Left ventricle myocardium inferior (tissue), 1 donor: Measurements from ENCODE around the gene INTS11. TPM values are rescaled to one million over a fixed set of nuclear protein-coding genes. Genes with fewer than 3 reads are reported as not detected.

Source experiments
- DNase-seq: peaks from one replicate; pipeline ENCODE4 v3.0.0-alpha.2; 2020
- H3K27ac ChIP-seq: fragments of 200-600 bp; replicated peaks from 2 replicates; pipeline ENCODE4 v1.8.0; 2021
- H3K27me3 ChIP-seq: fragments of 200-600 bp; 2 replicates; pipeline ENCODE4 v1.8.0; 2021; ENCODE audit warnings: low read depth
- H3K36me3 ChIP-seq: fragments of 200-600 bp; 2 replicates; pipeline ENCODE4 v1.8.0; 2021
- H3K4me1 ChIP-seq: fragments of 200-600 bp; 2 replicates; pipeline ENCODE4 v1.8.0; 2021
- H3K4me3 ChIP-seq: fragments of 200-600 bp; 2 replicates; pipeline ENCODE4 v1.8.0; 2021; ENCODE audit warnings: mild to moderate bottlenecking, moderate library complexity
- H3K9me3 ChIP-seq: fragments of 200-600 bp; replicated peaks from 2 replicates; pipeline ENCODE4 v1.8.0; 2021
- intact Hi-C: fragments of 100-400 bp; cut with micrococcal nuclease; formaldehyde crosslinking; loops from one replicate; pipeline ENCODE4 v1.11.0; 2022
- total RNA-seq: library from RNA; stranded (reverse); fragmentation: NEBNext Ultra II Directional; extraction: Animal tissue kit (Norgen Biotek cat#: 25700); gene quantifications from one replicate; pipeline ENCODE4 v1.2.1, GENCODE V29; 2021
- TF ChIP-seq, protein P1 (sequence below): fragments of 200-600 bp; IDR thresholded peaks from 2 replicates; pipeline ENCODE4 v1.8.0; 2021; ENCODE audit warnings: antibody characterized with exemption, mild to moderate bottlenecking, borderline replicate concordance
- donor health status: DM: no; HTN: yes; CAD: no; lungs with severe emphysema.

The INTS11 gene
- total RNA-seq, 1 donor from 2014 or later = 70.1 TPM

GRCh38 chr1:1279028-1279427 lies 45.4 kb downstream of the INTS11 start:
- H3K27me3 ChIP-seq = no peaks in the 10 kb centered on the region
- H3K4me3 ChIP-seq = no peak overlapping the region
- H3K27ac ChIP-seq = no peak overlapping the region
- H3K4me1 ChIP-seq = peaks cover 21% of the 10 kb centered on the region
- intact Hi-C loops = no loop called here
- H3K9me3 ChIP-seq = no peaks in the 10 kb centered on the region
- no peak for DNase-seq
- TF ChIP-seq, protein P1, sequence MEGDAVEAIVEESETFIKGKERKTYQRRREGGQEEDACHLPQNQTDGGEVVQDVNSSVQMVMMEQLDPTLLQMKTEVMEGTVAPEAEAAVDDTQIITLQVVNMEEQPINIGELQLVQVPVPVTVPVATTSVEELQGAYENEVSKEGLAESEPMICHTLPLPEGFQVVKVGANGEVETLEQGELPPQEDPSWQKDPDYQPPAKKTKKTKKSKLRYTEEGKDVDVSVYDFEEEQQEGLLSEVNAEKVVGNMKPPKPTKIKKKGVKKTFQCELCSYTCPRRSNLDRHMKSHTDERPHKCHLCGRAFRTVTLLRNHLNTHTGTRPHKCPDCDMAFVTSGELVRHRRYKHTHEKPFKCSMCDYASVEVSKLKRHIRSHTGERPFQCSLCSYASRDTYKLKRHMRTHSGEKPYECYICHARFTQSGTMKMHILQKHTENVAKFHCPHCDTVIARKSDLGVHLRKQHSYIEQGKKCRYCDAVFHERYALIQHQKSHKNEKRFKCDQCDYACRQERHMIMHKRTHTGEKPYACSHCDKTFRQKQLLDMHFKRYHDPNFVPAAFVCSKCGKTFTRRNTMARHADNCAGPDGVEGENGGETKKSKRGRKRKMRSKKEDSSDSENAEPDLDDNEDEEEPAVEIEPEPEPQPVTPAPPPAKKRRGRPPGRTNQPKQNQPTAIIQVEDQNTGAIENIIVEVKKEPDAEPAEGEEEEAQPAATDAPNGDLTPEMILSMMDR = no peak
- no peaks in the 10 kb centered on the region for H3K36me3 ChIP-seq

DNA sequence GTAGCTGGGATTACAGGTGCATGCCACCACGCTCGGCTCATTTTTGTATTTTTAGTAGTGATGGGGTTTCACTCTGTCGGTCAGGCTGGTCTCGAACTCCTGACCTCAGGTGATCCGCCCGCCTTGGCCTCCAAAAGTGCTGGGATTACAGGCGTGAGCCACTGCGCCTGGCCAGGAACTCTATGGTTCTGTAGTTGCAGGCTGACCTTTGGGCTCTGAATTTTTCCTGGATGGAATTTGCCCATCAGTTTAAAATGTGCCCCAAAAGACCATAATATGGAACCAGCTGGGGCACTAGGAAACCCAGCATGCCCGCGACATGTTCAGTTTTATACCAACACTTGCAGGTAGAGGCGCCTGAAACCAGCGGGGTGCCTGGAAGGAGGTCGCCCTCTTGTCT lies 45.8 kb downstream of the INTS11 start:
- TF ChIP-seq, protein P1 = no peak
- intact Hi-C loops = no loop called here
- peaks cover 24% of the 10 kb centered on the region for H3K4me1 ChIP-seq
- H3K36me3 ChIP-seq = no peaks in the 10 kb centered on the region
- no peak overlapping the region for H3K27ac ChIP-seq
- DNase-seq = no peak
- no peaks in the 10 kb centered on the region for H3K9me3 ChIP-seq
- no peak overlapping the region for H3K4me3 ChIP-seq
- no peaks in the 10 kb centered on the region for H3K27me3 ChIP-seq

DNA sequence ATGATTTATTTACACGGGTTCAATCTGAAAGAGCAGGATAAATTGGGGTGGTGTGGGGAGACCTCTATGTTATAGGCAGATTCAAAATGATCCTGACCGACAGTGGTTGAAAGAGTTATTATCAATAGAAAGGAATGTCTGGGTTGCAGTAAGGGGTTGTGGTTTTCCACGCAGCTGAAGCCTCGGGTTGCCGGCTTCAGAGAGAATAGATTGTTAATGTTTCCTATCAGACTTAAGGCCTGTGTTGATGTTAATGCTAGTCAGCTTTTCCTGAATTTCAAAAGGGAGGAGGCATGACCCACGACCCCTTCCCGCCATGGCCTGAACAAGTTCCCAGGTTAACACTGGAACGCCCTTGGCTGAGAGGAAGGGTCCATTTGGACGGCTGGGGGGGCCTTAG lies 48.6 kb downstream of the INTS11 start:
- no peak overlapping the region for H3K4me3 ChIP-seq
- no peaks in the 10 kb centered on the region for H3K9me3 ChIP-seq
- H3K27ac ChIP-seq = no peak overlapping the region
- intact Hi-C loops = no loop called here
- peaks cover 9% of the 10 kb centered on the region for H3K36me3 ChIP-seq
- DNase-seq = no peak
- TF ChIP-seq, protein P1 = no peak
- peaks cover 41% of the 10 kb centered on the region for H3K4me1 ChIP-seq
- no peaks in the 10 kb centered on the region for H3K27me3 ChIP-seq

DNA sequence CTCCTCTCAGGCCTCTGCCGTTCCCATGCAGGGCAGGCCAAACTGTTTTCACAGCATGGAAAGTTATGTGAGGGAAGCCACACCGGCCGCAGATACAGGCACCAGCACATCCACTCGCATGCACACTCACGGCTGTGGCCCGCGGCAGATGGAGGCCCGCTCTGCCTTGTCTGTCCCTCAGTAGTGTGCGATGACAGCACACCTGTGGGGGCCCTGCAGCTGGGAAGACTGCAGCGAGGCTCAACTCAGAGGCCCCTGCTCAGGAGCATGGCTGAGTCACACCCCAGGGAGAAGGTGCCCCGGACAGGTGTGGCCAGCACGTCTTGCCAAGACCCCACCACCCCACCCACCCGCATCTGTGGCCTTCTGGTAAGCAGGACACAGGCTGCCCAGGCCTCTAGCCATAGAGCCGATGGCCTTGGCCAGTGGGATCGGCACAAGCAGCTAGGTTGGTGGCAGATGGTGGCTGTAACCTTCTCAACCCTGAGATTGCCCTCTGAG lies 49.5 kb downstream of the INTS11 start:
- intact Hi-C loops = no loop called here
- Histone ChIP-seq H3K27ac (peak overlapping the region; percentile 94), H3K27me3 (no peaks in the 10 kb centered on the region), H3K4me1 (peaks cover 49% of the 10 kb centered on the region), H3K36me3 (peaks cover 14% of the 10 kb centered on the region), H3K4me3 (peak overlapping the region; percentile 98), H3K9me3 (no peaks in the 10 kb centered on the region)
- TF ChIP-seq, protein P1 = no peak
- DNase-seq = no peak

DNA sequence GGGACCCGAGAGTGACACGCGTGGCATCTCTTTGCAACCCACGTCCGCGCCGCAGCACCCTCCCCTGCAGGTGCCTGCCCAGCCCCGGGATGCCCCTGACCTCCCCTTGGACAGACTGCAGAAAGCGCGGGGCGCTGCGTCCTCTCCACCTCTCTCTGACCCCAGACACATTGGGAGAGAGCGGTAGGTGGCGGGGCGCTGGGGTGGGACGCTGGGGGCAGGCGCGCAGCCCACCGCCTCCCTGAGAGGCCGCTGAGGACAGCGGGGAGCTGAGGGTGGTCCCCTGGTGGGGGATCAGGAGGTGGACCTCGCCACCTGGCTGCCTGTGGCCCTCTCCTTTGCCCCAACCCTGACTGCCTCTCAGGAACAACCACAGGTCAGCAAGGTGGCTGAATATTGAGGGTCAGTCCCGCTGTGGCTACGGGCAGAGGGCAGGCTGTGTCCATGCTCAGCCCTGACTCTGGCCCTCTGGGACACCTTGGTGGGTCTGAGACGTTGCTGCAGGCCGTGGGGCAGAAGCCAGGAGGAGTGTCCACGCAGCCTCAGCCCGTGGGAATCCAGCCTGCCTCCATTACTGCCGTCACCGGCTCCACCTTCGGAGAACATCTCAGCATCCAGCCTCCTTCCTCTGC lies 50.0 kb downstream of the INTS11 start:
- Histone ChIP-seq H3K4me3 (peak overlapping the region; percentile 98), H3K36me3 (peaks cover 16% of the 10 kb centered on the region), H3K27me3 (no peaks in the 10 kb centered on the region), H3K4me1 (peaks cover 55% of the 10 kb centered on the region), H3K9me3 (no peaks in the 10 kb centered on the region), H3K27ac (peak overlapping the region; percentile 94)
- intact Hi-C loops = no loop called here
- no peak for DNase-seq
- TF ChIP-seq, protein P1 = no peak
